Measurements from ENCODE around the gene DGLUCY.

- TF ChIP-seq CTCF (tag by site-specific recombination; IDR thresholded peaks at IDR 0.05) (peak; percentile 51), ZNF37A (tag by site-specific recombination; IDR thresholded peaks at IDR 0.05) (no peak)
Observed at GRCh38 chr14:91255026-91255695, 141.3 kb downstream of the DGLUCY start.
